Measurements from ENCODE around the gene COMMD10. TPM values are rescaled to one million over a fixed set of nuclear protein-coding genes. Genes with fewer than 3 reads are reported as not detected.

The COMMD10 gene
- total RNA-seq: 35.7 and 44.4 TPM in 2 replicates

DNA sequence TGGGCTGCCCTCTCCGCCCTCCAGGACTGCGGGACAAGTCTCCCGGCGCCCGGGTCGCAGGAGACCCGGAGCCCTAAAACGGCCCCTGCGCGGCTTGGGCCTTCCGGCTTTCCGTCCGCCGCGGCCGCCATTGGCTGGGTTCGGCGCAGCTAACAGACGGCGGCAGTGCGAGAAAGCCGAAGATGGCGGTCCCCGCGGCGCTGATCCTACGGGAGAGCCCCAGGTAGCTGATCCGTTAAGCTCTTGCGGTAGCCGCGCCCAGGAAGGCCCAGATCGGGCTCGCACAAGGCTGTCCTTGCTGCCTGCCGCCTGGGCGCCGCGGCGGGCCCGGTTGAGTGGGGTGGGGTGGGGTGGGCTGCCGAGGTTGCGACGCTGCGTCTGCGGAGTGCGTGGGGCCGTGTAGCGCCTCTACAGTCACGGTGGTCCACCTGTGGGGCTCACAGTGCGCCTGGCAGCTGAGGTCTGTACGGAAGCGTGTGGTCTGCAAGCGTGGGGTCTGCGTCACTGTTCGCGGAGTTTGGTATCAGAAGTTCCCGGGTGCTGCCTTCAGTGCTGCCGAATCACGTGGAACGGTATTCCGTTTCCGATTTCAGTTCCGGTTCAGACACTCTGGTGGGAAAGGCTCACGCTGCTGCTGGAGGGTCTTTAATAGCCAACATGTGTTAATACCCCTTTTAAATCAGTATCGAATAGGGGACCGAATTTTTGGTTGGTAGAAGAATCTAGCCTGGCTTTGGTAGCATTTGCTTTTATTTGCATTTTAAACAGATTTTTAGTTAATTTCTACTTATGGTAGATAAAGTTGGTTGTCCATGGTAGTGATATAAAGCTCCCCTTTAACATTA is at the start of gene COMMD10:
Gene COMMD10 (plus strand): TSS at position 155 of the 845 bp plus-strand sequence.
- TF ChIP-seq, protein P1, sequence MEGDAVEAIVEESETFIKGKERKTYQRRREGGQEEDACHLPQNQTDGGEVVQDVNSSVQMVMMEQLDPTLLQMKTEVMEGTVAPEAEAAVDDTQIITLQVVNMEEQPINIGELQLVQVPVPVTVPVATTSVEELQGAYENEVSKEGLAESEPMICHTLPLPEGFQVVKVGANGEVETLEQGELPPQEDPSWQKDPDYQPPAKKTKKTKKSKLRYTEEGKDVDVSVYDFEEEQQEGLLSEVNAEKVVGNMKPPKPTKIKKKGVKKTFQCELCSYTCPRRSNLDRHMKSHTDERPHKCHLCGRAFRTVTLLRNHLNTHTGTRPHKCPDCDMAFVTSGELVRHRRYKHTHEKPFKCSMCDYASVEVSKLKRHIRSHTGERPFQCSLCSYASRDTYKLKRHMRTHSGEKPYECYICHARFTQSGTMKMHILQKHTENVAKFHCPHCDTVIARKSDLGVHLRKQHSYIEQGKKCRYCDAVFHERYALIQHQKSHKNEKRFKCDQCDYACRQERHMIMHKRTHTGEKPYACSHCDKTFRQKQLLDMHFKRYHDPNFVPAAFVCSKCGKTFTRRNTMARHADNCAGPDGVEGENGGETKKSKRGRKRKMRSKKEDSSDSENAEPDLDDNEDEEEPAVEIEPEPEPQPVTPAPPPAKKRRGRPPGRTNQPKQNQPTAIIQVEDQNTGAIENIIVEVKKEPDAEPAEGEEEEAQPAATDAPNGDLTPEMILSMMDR (IDR thresholded peaks at IDR 0.05): no peak
- DNase-seq (peak; percentile 72), ATAC-seq (ENCODE audit: low read depth) (peak; percentile 91)
- Mint-ChIP-seq H3K27ac (peak within 1 kb of the TSS; percentile 96), H3K36me3 (ENCODE audit: low read depth) (peaks cover 31% of the 10 kb centered on the region), H3K4me3 (peak within 1 kb of the TSS; percentile 95), H3K27me3 (no peaks in the 10 kb centered on the region), H3K4me1 (peaks cover 36% of the 10 kb centered on the region), H3K9me3 (no peaks in the 10 kb centered on the region)
- ChIA-PET CTCF (interaction anchor here (1.2 kb wide), 1 partner anchor 9 kb away, joined by 6 read pairs; no protein-coding TSS in a partner anchor), POLR2A (interaction anchor here (0.6 to 3.2 kb wide), 7 partner anchors 9 to 484 kb away, joined by 3 to 57 read pairs (median 4); partner anchors contain the start of genes AP3S1, ATG12, TICAM2 and TMED7)
- intact Hi-C loops (cut with micrococcal nuclease): loop anchor here (1.0 to 10.0 kb wide), 4 partner anchors 9 to 490 kb away; partner anchors contain the start of genes AP3S1, ATG12, SEMA6A and TMED7

DNA sequence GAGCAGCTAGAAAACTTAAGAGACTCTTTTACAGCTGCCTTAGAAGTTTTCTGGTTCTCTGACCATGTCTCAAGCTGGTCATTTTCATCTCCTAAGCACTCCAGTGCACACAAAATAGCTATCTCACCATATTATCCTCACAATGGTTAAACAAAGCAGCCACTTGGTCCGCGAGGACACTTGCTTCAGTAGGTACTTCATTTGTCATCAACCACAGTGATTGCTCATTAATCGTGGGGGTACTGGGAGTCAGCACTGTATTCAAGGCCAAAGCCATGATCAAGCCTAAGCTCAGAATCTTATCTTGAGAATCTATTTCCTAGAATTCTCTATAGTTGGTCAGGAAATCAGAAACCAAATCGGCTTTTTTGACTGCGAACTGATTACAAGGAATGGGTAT is 49.7 kb upstream of the COMMD10 start:
- Mint-ChIP-seq H3K36me3 (ENCODE audit: low read depth) (no peaks in the 10 kb centered on the region), H3K9me3 (no peaks in the 10 kb centered on the region), H3K4me1 (peaks cover 68% of the 10 kb centered on the region), H3K27me3 (no peaks in the 10 kb centered on the region), H3K27ac (no peak overlapping the region), H3K4me3 (no peak overlapping the region)
- TF ChIP-seq, protein P1 (IDR thresholded peaks at IDR 0.05): no peak
- intact Hi-C loops (cut with micrococcal nuclease): no loop called here
- ATAC-seq (ENCODE audit: low read depth) (no peak), DNase-seq (no peak)
- POLR2A ChIA-PET: no interaction called here
- CTCF ChIA-PET: interaction anchor here (0.6 to 0.8 kb wide), 2 partner anchors 33 to 147 kb away, joined by 3 read pairs; no protein-coding TSS in a partner anchor

DNA sequence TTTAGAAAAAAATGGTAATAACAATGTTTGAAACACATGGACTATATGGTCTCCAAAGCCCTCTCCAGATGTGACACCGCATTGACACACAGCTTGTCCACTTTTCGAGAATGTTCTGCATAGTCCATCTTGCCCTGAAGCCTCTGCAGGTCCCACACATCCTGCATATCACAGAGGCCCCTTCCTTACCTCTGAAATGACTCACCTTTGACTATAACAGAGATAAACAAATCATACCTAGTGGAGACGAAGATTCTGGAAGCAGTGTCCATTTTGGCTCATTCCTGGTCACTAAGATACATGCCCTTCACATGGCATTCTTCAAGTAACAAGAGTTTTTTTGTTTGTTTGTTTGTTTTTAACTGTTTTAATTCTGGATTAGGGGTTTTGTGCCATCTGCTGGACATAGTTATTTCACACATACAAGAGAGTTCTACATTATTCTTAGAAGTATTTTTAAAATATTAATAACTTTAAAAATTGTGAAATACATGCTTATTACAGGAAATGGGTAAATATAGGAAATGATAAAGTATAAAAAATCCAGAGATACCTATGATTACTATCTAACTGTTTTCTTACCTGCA is 47.5 kb upstream of the COMMD10 start:
- TF ChIP-seq, protein P1 (IDR thresholded peaks at IDR 0.05): no peak
- Mint-ChIP-seq H3K4me1 (peaks cover 63% of the 10 kb centered on the region), H3K9me3 (no peaks in the 10 kb centered on the region), H3K27me3 (no peaks in the 10 kb centered on the region), H3K4me3 (no peak overlapping the region), H3K36me3 (ENCODE audit: low read depth) (no peaks in the 10 kb centered on the region), H3K27ac (no peak overlapping the region)
- POLR2A ChIA-PET: no interaction called here
- ATAC-seq (ENCODE audit: low read depth): no peak
- no peak for DNase-seq
- CTCF ChIA-PET: interaction anchor here (3.8 kb wide), 1 partner anchor 31 kb away, joined by 14 read pairs; no protein-coding TSS in a partner anchor
- intact Hi-C loops (cut with micrococcal nuclease): no loop called here

DNA sequence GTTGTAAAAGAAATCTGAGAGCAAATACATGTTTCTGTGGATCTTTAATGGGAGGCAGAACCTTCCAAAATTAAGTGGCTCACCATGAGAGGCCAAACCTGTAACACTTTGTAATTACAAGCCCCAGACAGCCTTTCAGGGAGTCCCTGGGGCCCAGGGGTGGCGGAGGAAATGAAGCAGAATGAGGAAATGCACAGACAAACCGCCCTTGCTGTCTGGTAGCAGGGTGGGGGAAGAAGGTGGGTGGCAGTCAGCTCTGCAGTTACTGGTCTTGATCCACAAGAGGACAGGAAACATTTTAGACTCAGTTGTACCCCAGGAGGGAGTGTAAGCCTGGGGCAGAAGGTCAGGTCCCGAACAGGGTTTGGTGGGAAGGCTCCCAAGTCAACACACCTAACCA is 46.0 kb upstream of the COMMD10 start:
- intact Hi-C loops (cut with micrococcal nuclease): loop anchor here (1.0 to 2.0 kb wide), 2 partner anchors 9 to 30 kb away; no protein-coding TSS in a partner anchor
- TF ChIP-seq, protein P1 (IDR thresholded peaks at IDR 0.05): no peak
- DNase-seq (peak; percentile 43), ATAC-seq (ENCODE audit: low read depth) (peak; percentile 98)
- Mint-ChIP-seq H3K4me1 (peaks cover 51% of the 10 kb centered on the region), H3K4me3 (no peak overlapping the region), H3K9me3 (no peaks in the 10 kb centered on the region), H3K27me3 (no peaks in the 10 kb centered on the region), H3K27ac (peak overlapping the region; percentile 83), H3K36me3 (ENCODE audit: low read depth) (no peaks in the 10 kb centered on the region)
- ChIA-PET POLR2A (no interaction called here), CTCF (interaction anchor here (3.8 kb wide), 1 partner anchor 30 kb away, joined by 14 read pairs; no protein-coding TSS in a partner anchor)

DNA sequence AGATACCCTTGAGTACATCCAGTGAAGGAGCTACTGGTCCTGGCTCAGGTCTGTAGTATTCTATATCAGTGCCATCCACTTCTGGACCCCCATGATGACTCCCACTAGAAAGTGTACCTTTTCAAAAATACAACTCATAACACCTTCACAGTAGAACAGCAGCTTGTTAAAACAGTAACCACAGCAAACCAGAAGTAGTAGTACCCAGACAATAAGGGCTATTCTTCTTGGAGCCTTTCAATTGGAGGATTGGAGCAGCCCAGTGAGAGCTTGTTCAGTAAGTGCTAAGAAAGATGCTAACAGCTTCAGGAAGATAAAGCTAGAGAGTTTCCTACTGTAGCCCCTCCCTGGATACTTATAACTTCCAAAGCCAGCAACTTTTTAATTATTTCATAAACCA is 42.5 kb upstream of the COMMD10 start:
- no peaks in the 10 kb centered on the region for H3K36me3 Mint-ChIP-seq (ENCODE audit: low read depth)
- no peaks in the 10 kb centered on the region for H3K9me3 Mint-ChIP-seq
- no peak overlapping the region for H3K4me3 Mint-ChIP-seq
- ATAC-seq (ENCODE audit: low read depth) (no peak), DNase-seq (no peak)
- H3K4me1 Mint-ChIP-seq: peaks cover 25% of the 10 kb centered on the region
- intact Hi-C loops (cut with micrococcal nuclease): no loop called here
- H3K27me3 Mint-ChIP-seq: no peaks in the 10 kb centered on the region
- ChIA-PET POLR2A (no interaction called here), CTCF (no interaction called here)
- TF ChIP-seq, protein P1 (IDR thresholded peaks at IDR 0.05): no peak
- no peak overlapping the region for H3K27ac Mint-ChIP-seq
